ENCODE results near the gene SPTBN1. TPM values are rescaled to one million over a fixed set of nuclear protein-coding genes. Genes with fewer than 3 reads are reported as not detected.
A peak's percentile ranks its signal among the peaks of the same experiment; 100 is the strongest.

Gene SPTBN1
- total and polyA plus RNA-seq, 2 of the 13 experiments (the other 11 are each of a cell fraction or from before 2014, with no cell fraction given), result 123 to 299 TPM

DNA sequence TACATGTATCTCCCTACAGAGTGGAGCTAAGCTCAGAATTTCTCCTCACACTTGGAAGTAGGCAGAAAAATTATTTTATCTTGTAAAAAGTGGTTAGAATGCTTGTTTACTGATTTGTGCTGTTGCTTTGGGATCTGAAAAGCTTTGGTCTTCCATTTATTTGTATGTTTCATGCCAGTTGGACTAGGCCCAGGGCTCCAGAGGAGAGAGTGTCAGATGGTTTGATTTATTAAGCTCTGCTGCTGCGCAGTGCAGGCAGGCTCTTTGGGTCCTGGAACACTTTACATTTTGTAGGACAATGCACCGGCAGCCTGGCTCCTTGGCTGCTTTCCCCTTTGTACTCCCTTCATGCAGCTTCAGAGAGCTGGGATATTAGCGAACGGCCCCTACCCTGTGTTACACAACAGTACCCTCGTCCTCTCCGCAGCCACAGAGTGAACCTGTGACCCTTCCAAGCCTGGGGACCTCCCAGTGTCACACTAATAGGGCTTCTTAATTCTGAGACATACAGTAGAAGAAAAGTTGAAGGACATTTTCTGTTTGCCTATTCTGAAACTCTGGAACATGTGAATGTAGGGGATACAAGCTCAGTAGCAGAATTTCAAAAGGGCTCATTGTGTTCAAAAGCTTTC is 210.6 kb downstream of the SPTBN1 start (continued):
- TF ChIP-seq ZNF773 (CRISPR knock-in tag; IDR thresholded peaks at IDR 0.05; ENCODE audit: borderline replicate concordance) (no peak), NR2C2 (CRISPR knock-in tag; IDR thresholded peaks at IDR 0.05; ENCODE audit: borderline replicate concordance) (peak; percentile 74; the same call in 1 of the 2 replicates), ZNF282 (IDR thresholded peaks at IDR 0.05; ENCODE audit: partially characterized antibody) (no peak), ZNF768 (CRISPR knock-in tag; IDR thresholded peaks at IDR 0.05) (no peak), GTF2F1 (IDR thresholded peaks at IDR 0.05; ENCODE audit: low read length) (no peak), EHMT2 (IDR thresholded peaks at IDR 0.05; ENCODE audit: borderline replicate concordance, low read depth, low read length) (no peak), KLF15 (CRISPR knock-in tag; IDR thresholded peaks at IDR 0.05; ENCODE audit: borderline replicate concordance) (no peak), ZNF598 (CRISPR knock-in tag; IDR thresholded peaks at IDR 0.05; ENCODE audit: borderline replicate concordance) (no peak), RCOR2 (CRISPR knock-in tag; IDR thresholded peaks at IDR 0.05) (peak; percentile 84), MTA1 (CRISPR knock-in tag; IDR thresholded peaks at IDR 0.05; ENCODE audit: borderline replicate concordance) (peak; percentile 93), POLR2AphosphoS2 (IDR thresholded peaks at IDR 0.05; ENCODE audit: low read depth, low read length) (no peak; the same call in 1 of the 2 replicates), ZBTB7A (CRISPR knock-in tag; IDR thresholded peaks at IDR 0.05) (no peak), ZNF720 (CRISPR knock-in tag; IDR thresholded peaks at IDR 0.05) (no peak), ZNF567 (CRISPR knock-in tag; IDR thresholded peaks at IDR 0.05; ENCODE audit: borderline replicate concordance) (no peak), MBNL3 (CRISPR knock-in tag; conservative IDR thresholded peaks at IDR 0.05) (no peak), TAF1 (CRISPR knock-in tag; IDR thresholded peaks at IDR 0.05) (no peak), PAXIP1 (CRISPR knock-in tag; conservative IDR thresholded peaks at IDR 0.05) (peak; percentile 85), SOX6 (IDR thresholded peaks at IDR 0.05) (no peak), SOX6 (CRISPR knock-in tag; IDR thresholded peaks at IDR 0.05) (peak; percentile 95), NRL (CRISPR knock-in tag; IDR thresholded peaks at IDR 0.05; ENCODE audit: borderline replicate concordance) (no peak), MAF1 (CRISPR knock-in tag; IDR thresholded peaks at IDR 0.05; ENCODE audit: borderline replicate concordance) (no peak), KAT8 (CRISPR knock-in tag; IDR thresholded peaks at IDR 0.05) (peak; percentile 75), ZFP82 (CRISPR knock-in tag; IDR thresholded peaks at IDR 0.05; ENCODE audit: borderline replicate concordance) (no peak)
- TF ChIP-seq, protein P1, sequence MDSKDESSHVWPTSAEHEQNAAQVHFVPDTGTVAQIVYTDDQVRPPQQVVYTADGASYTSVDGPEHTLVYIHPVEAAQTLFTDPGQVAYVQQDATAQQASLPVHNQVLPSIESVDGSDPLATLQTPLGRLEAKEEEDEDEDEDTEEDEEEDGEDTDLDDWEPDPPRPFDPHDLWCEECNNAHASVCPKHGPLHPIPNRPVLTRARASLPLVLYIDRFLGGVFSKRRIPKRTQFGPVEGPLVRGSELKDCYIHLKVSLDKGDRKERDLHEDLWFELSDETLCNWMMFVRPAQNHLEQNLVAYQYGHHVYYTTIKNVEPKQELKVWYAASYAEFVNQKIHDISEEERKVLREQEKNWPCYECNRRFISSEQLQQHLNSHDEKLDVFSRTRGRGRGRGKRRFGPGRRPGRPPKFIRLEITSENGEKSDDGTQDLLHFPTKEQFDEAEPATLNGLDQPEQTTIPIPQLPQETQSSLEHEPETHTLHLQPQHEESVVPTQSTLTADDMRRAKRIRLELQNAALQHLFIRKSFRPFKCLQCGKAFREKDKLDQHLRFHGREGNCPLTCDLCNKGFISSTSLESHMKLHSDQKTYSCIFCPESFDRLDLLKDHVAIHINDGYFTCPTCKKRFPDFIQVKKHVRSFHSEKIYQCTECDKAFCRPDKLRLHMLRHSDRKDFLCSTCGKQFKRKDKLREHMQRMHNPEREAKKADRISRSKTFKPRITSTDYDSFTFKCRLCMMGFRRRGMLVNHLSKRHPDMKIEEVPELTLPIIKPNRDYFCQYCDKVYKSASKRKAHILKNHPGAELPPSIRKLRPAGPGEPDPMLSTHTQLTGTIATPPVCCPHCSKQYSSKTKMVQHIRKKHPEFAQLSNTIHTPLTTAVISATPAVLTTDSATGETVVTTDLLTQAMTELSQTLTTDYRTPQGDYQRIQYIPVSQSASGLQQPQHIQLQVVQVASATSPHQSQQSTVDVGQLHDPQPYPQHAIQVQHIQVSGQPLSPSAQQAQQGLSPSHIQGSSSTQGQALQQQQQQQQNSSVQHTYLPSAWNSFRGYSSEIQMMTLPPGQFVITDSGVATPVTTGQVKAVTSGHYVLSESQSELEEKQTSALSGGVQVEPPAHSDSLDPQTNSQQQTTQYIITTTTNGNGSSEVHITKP (CRISPR knock-in tag; IDR thresholded peaks at IDR 0.05; ENCODE audit: low read depth), result peak; percentile 35; the same call in 1 of the 2 replicates
